Astrocyte (in vitro differentiated cells and primary cell): ENCODE data around the gene CDH11. TPM values are rescaled to one million over a fixed set of nuclear protein-coding genes. Genes with fewer than 3 reads are reported as not detected.
A peak's percentile ranks its signal among the peaks of the same experiment; 100 is the strongest.

Experiments used
- DNase-seq: peaks from one replicate; pipeline ENCODE4 v3.0.0-alpha.2; 2010; ENCODE audit warnings: low read depth
- FAIRE-seq: peaks from 2 replicates; lab custom pipeline; 2011; peaks lifted over from hg19 to GRCh38; lab: Jason Lieb, UNC
- H2AFZ ChIP-seq: 2 replicates; pipeline ENCODE4 v1.6.0; 2012; ENCODE audit warnings: low read depth, low read length, inconsistent platforms
- H3K27ac ChIP-seq: 2 replicates; pipeline ENCODE4 v1.5.1; 2011; ENCODE audit warnings: low read depth, low read length, inconsistent platforms
- H3K27me3 ChIP-seq: 2 replicates; pipeline ENCODE4 v1.6.0; 2011; ENCODE audit warnings: low read length, inconsistent platforms; ENCODE audit not compliant: insufficient read depth
- H3K36me3 ChIP-seq: 2 replicates; pipeline ENCODE4 v1.5.1; 2011; ENCODE audit warnings: low read length, inconsistent platforms; ENCODE audit not compliant: insufficient read depth
- H3K4me1 ChIP-seq: 2 replicates; pipeline ENCODE4 v1.5.1; 2011; ENCODE audit warnings: low read length, inconsistent platforms; ENCODE audit not compliant: insufficient read depth
- H3K4me2 ChIP-seq: 2 replicates; pipeline ENCODE4 v1.6.0; 2012; ENCODE audit warnings: low read length, inconsistent platforms
- H3K4me3 ChIP-seq: 2 replicates; pipeline ENCODE4 v1.5.1; 2011; ENCODE audit warnings: low read depth, mild to moderate bottlenecking, low read length, inconsistent platforms; ENCODE audit not compliant: insufficient read depth
- H3K79me2 ChIP-seq: 2 replicates; pipeline ENCODE4 v1.6.0; 2012; ENCODE audit warnings: mild to moderate bottlenecking, low read length, inconsistent platforms; ENCODE audit not compliant: insufficient read depth
- H3K9ac ChIP-seq: 2 replicates; pipeline ENCODE4 v1.6.0; 2012; ENCODE audit warnings: mild to moderate bottlenecking, low read length, inconsistent platforms
- H3K9me3 ChIP-seq: 2 replicates; pipeline ENCODE4 v1.5.1; 2012; ENCODE audit warnings: low read depth, mild to moderate bottlenecking, low read length, inconsistent platforms; ENCODE audit not compliant: insufficient read depth
- H4K20me1 ChIP-seq: 2 replicates; pipeline ENCODE4 v1.6.0; 2012; ENCODE audit warnings: low read length, inconsistent platforms; ENCODE audit not compliant: insufficient read depth
- H3K27ac Mint-ChIP-seq: one replicate; pipeline ENCODE4 v1.8.0; 2021; ENCODE audit warnings: mild to moderate bottlenecking, mixed read lengths; ENCODE audit not compliant: unreplicated experiment
- H3K27me3 Mint-ChIP-seq: one replicate; pipeline ENCODE4 v1.8.0; 2021; ENCODE audit warnings: low read depth, mixed read lengths; ENCODE audit not compliant: unreplicated experiment
- H3K36me3 Mint-ChIP-seq: one replicate; pipeline ENCODE4 v1.8.0; 2021; ENCODE audit warnings: low read depth, mixed read lengths; ENCODE audit not compliant: unreplicated experiment
- H3K4me1 Mint-ChIP-seq: one replicate; pipeline ENCODE4 v1.8.0; 2021; ENCODE audit warnings: low read depth, mixed read lengths; ENCODE audit not compliant: unreplicated experiment
- H3K4me3 Mint-ChIP-seq: one replicate; pipeline ENCODE4 v1.8.0; 2021; ENCODE audit warnings: mild to moderate bottlenecking, moderate library complexity, mixed read lengths; ENCODE audit not compliant: unreplicated experiment
- H3K9me3 Mint-ChIP-seq: one replicate; pipeline ENCODE4 v1.8.0; 2021; ENCODE audit warnings: mild to moderate bottlenecking, mixed read lengths; ENCODE audit not compliant: unreplicated experiment
- CTCF ChIP-seq: IDR thresholded peaks from 2 replicates; pipeline ENCODE4 v1.5.1; 2011; ENCODE audit warnings: low read depth, mild to moderate bottlenecking, inconsistent platforms, low read length, moderate library complexity; ENCODE audit not compliant: insufficient read depth
- EZH2 ChIP-seq: IDR thresholded peaks from 2 replicates; pipeline ENCODE4 v1.6.1; 2012; ENCODE audit warnings: mild to moderate bottlenecking, low read length, inconsistent platforms; ENCODE audit not compliant: insufficient read depth
- total RNA-seq: library from RNA; stranded (reverse); gene quantifications from 2 replicates; pipeline ENCODE4 v1.2.1, GENCODE V29; 2021

CDH11 gene
- total RNA-seq, 1 donor from 2014 or later, result 313 TPM

- Histone ChIP-seq H3K4me3 (no peak overlapping the region), H3K9me3 (no peaks in the 10 kb centered on the region), H3K36me3 (no peaks in the 10 kb centered on the region), H2AFZ (no peak overlapping the region), H3K4me1 (no peaks in the 10 kb centered on the region), H3K4me2 (no peak overlapping the region), H3K9ac (no peak overlapping the region), H4K20me1 (no peaks in the 10 kb centered on the region), H3K27ac (no peak overlapping the region), H3K79me2 (no peaks in the 10 kb centered on the region), H3K27me3 (no peaks in the 10 kb centered on the region)
- TF ChIP-seq EZH2, result no peak
- no peak for TF ChIP-seq CTCF
- no peak for FAIRE-seq
- Mint-ChIP-seq H3K27ac (no peak overlapping the region), H3K9me3 (no peaks in the 10 kb centered on the region), H3K4me1 (peaks cover 10% of the 10 kb centered on the region), H3K27me3 (peaks cover 2% of the 10 kb centered on the region), H3K36me3 (no peaks in the 10 kb centered on the region), H3K4me3 (no peak overlapping the region)
- DNase-seq, result no peak
Measured at GRCh38 chr16:65153365-65154105, 31.7 kb upstream of the CDH11 start.

GRCh38 chr16:65148804-65149203 lies 26.9 kb upstream of the CDH11 start:
- Histone ChIP-seq H4K20me1 (no peaks in the 10 kb centered on the region), H2AFZ (no peak overlapping the region), H3K4me2 (no peak overlapping the region), H3K9me3 (no peaks in the 10 kb centered on the region), H3K27me3 (no peaks in the 10 kb centered on the region), H3K9ac (no peak overlapping the region), H3K4me3 (no peak overlapping the region), H3K4me1 (no peaks in the 10 kb centered on the region), H3K79me2 (no peaks in the 10 kb centered on the region), H3K36me3 (no peaks in the 10 kb centered on the region), H3K27ac (no peak overlapping the region)
- Mint-ChIP-seq H3K4me1 (peaks cover 1% of the 10 kb centered on the region), H3K27me3 (peaks cover 5% of the 10 kb centered on the region), H3K27ac (no peak overlapping the region), H3K9me3 (no peaks in the 10 kb centered on the region), H3K36me3 (no peaks in the 10 kb centered on the region), H3K4me3 (no peak overlapping the region)
- TF ChIP-seq EZH2, result no peak
- no peak for TF ChIP-seq CTCF
- no peak for DNase-seq
- no peak for FAIRE-seq

GRCh38 chr16:65142276-65142675 lies 20.4 kb upstream of the CDH11 start:
- Mint-ChIP-seq H3K4me3 (no peak overlapping the region), H3K36me3 (no peaks in the 10 kb centered on the region), H3K27ac (no peak overlapping the region), H3K27me3 (peaks cover 2% of the 10 kb centered on the region), H3K9me3 (no peaks in the 10 kb centered on the region), H3K4me1 (no peaks in the 10 kb centered on the region)
- Histone ChIP-seq H2AFZ (no peak overlapping the region), H3K4me2 (no peak overlapping the region), H3K27ac (no peak overlapping the region), H4K20me1 (no peaks in the 10 kb centered on the region), H3K4me3 (no peak overlapping the region), H3K36me3 (no peaks in the 10 kb centered on the region), H3K79me2 (no peaks in the 10 kb centered on the region), H3K27me3 (no peaks in the 10 kb centered on the region), H3K9me3 (no peaks in the 10 kb centered on the region), H3K9ac (no peak overlapping the region), H3K4me1 (no peaks in the 10 kb centered on the region)
- FAIRE-seq, result no peak
- TF ChIP-seq CTCF, result no peak
- TF ChIP-seq EZH2, result no peak
- peak; percentile 24 for DNase-seq
